NCI-H146 treated with DMSO at 0.1 percent for 48 hours (cell line): ENCODE results near the gene GALNT12.

Experiments
- DNase-seq: peaks from one replicate; lab custom pipeline; 2025; ENCODE audit not compliant: unreplicated experiment; lab: John Stamatoyannopoulos, UW

The GALNT12 gene

DNA sequence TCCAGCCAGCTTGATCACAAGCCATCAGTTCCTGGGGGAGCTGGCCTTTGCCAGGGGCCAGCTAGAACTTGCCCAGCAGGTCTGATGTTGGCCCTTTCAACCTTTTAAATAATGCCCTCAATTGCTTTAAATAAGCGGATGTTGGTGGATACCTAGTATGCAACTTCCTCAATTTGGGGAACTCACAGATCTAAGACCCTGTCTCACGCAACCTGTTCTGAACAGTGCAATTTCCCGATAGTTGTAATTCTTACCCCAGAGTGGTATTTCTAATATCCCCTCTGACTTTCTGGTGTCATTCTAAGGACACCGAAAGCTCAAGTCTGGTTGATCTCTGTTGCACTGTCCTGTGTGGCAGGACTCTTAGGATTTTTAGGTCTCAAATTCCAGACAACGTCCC lies 23.1 kb downstream of the GALNT12 start:
- no peak for DNase-seq

DNA sequence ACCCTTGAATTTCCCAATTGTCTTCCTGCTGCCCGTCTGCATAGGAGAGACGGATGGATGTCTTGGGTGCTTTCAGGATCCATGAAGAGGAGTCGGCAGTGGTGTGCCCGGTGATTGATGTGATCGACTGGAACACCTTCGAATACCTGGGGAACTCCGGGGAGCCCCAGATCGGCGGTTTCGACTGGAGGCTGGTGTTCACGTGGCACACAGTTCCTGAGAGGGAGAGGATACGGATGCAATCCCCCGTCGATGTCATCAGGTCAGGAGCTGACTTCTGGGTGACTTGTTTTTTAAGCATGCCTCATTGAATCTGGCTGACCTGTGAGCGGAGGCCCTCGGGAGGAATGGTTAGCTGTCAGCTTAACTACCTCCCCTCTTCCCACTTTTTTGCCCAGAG lies 24.2 kb downstream of the GALNT12 start:
- no peak for DNase-seq

GRCh38 chr9:98832768-98833089 lies 25.3 kb downstream of the GALNT12 start:
- DNase-seq: no peak

DNA sequence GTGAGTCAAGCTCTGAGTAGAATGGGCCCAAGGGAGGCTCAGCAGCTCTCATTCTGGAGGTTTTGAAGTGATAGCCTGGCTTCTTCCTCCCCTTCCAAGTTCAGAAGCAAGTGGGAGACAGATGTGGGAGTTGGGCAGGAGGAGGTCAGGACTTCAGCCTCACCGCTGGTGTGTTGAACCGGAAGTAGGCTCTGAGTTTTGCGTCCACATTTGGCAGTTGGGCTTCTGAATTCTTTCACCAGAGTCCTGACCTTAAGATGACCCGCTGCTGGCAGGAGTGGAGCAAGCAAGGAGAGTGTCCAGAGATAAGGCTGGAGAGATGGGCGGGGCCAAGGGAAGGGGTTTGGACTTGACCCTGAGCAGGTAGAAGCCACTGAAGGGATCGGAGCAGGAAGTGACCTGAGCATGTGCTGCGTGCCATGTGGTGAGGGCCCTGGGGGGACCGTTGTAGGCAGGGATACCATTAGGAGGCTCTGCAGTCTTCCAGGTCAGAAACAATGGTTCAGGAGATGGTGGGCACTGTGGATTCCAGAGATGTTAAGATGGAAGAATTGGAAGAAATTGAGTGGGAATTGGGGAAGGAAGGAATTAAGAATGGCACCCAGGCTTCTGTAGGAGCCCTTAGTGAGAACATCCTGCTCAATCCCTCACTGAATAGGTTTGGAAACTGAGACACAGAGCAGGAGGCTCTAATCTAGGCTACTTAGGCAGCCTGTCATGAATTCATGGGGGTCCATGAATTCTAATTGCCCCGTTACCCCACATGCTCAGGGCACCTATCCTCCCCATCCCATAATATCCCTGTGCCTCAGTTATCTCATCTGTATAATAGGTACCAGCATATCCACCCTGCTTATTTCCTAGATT lies 25.9 kb downstream of the GALNT12 start:
- no peak for DNase-seq

DNA sequence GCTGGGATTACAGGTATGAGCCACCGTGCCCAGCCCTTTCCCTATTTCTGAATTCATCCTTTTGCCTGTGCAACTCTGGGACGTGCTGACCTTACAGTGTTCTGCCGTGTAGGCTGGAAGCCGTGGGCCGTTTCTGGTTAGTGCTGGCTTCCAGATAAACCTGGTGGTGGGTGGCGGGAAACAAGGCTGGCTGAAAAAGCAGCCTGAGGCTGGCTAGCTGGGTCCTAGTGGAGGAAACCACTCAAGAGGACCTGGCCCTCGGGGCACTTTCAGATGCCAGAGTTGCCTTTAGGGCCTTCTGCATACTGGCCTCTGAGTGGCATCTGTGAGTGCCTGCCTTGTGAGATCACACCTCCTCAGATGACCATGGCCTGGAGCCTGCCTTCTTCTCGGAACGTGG lies 26.9 kb downstream of the GALNT12 start:
- no peak for DNase-seq

GRCh38 chr9:98836206-98836605 lies 28.7 kb downstream of the GALNT12 start:
- DNase-seq: no peak

DNA sequence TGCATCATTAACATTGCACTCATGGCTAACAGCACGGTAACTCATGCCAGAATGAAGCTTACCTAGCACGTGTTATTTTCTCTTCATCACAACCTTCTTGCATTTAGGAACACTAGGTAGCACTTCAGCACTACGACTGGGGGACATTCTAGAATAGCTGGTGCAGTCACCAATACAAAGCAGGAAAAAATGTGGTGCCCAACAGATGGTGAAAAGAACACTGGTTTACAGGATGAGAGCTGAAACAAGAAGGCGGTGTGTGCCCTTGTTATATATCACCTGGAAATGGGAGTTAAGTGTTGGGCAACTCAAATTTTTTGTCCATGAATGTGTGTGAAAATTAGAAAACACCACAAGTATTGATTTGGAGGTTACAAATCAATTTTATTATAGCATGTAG lies 30.0 kb downstream of the GALNT12 start:
- no peak for DNase-seq

DNA sequence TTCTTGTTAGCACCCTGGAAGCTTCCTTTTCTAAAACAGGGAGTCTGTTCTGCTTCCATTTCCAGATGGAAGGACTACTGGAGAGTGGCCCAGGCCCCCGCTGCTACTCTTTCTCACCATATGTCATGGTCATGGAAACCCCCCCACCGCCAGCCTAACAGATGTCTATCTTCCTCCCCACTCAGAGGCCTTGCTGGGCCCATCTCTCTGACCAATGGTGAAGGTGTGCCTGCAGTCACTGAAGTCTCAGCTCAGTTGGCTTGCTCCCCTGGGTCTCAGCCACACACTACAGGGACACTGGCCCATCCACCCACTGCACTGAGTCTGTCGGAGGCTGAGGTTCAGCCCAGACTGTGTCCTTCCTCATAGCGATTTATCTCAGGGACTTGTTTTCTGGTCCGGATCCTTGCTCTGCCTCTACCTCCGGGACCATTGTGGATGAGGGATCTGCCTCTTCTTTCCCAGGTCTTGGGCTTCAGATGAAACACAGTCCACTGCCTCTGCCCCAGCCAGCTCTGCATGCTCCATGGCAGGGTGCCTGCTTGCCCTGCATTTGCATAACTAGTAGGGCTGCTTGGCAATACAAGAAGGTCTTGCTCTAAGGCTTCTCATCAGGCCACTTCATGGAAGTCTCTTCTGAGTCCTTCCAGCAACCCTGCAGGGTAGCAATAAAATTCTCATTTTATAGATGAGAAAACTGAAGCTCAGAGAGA lies 30.8 kb downstream of the GALNT12 start:
- DNase-seq: no peak

DNA sequence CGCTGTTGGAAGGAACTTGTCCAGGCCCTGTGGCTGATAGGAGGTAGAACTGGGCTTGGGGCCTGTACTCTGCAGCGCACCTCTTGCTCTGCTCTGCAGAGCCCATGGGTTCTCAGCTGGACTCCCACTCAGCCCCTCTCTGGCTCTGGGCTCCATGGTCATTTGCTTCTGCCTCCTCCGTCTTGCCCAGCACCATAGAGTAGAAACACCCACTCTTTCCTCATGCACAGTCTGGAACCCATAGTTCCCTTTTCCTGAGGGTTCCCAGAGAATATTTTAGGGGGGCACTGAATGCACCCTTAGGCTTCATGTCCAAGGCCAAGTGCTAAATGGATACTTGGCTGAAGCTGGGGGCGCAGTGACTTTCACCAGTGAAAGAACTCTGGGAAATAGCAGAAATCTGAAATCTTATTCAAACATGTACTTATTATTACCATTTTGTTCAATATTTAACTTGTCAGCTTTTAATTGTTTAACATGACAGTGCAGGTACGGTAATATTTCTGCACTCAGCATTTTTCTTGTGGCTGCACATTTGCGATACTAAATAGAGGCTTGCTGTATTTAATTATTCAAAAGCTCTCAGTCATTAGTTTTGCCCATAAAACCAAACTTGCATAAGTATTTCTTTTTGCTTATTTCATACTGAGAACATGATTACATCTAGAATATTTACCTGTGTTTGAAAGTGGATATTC lies 31.5 kb downstream of the GALNT12 start:
- no peak for DNase-seq

DNA sequence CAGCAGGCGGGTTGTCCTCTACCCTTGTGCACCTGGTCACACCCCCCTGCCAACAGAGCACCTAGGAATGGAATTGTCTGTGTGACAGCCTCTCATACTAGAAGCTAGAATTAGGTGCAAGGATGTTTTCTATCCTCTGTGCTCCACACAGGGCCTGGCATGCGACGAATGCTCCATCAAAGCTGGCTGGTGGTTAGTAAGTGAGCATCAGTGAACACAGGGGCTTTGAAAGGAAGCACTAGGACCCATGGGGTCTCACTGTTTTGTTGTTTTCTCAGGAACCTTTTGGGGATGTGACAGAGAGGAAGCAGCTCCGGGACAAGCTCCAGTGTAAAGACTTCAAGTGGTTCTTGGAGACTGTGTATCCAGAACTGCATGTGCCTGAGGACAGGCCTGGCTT lies 32.3 kb downstream of the GALNT12 start:
- no peak for DNase-seq

GRCh38 chr9:98842510-98842909 lies 35.0 kb downstream of the GALNT12 start:
- DNase-seq: no peak

DNA sequence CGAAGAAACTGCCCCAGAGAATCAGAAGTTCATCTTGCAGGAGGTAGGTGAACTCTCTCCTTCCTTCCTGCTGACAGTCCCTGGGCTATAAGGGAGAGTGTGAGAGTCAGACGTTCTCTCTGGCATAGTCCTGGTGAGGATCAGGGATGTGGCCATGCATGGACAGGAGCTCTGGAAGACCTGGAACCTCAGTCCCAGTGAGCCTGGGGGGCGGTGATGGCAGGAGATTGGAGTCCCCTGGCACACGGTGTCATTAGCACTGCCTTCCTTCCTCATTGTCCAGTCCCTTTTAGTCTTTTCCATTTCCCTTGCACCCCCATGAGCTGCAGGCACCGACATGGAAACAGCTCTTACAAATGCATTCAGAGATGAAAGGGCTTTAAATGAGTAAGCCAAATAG lies 38.6 kb downstream of the GALNT12 start:
- no peak for DNase-seq

GRCh38 chr9:98846879-98847278 lies 39.4 kb downstream of the GALNT12 start:
- DNase-seq: no peak

DNA sequence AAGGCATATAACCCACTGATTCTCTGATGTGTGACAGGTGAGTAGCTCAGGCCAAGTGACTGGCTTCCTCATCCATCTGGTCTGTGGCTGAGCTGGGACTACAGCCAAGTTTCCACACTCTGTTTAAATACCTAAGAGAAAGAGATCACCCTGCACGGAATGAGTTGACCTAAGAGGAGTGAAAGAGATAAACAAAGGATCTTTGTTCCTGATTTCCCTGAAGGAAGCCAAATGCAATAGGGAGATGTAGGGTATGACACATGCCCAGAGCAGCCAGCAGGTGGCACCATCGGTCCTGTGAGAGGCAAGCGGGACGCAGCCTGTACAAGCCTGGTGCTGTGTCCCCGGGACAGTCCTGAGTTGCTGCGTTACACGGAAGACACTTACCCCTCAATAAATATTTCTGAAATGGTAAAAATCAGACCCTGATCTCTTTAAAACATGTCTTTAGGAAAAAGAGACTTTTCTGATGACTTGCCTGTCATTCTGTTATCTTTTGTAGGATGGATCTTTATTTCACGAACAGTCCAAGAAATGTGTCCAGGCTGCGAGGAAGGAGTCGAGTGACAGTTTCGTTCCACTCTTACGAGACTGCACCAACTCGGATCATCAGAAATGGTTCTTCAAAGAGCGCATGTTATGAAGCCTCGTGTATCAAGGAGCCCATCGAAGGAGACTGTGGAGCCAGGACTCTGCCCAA lies 41.1 kb downstream of the GALNT12 start:
- DNase-seq: peak; percentile 65

DNA sequence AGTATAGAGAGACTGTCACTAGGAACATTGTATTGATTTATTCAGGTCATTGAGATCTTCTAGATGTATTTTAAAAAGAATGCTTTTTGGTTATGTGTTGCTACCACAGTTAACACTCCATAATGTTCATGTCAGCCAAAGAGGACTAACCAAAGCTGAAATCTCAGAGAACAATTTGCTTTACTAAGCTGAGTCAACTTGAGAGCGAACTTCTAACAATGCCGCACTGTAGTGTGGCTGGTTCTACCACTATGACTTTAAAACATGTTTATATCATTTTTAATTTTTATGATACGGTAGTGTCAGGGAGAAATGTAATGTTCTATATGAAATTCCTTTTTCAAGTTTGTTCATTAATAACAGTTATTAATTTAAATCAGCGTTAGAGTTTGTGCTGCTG lies 42.1 kb downstream of the GALNT12 start:
- no peak for DNase-seq

DNA sequence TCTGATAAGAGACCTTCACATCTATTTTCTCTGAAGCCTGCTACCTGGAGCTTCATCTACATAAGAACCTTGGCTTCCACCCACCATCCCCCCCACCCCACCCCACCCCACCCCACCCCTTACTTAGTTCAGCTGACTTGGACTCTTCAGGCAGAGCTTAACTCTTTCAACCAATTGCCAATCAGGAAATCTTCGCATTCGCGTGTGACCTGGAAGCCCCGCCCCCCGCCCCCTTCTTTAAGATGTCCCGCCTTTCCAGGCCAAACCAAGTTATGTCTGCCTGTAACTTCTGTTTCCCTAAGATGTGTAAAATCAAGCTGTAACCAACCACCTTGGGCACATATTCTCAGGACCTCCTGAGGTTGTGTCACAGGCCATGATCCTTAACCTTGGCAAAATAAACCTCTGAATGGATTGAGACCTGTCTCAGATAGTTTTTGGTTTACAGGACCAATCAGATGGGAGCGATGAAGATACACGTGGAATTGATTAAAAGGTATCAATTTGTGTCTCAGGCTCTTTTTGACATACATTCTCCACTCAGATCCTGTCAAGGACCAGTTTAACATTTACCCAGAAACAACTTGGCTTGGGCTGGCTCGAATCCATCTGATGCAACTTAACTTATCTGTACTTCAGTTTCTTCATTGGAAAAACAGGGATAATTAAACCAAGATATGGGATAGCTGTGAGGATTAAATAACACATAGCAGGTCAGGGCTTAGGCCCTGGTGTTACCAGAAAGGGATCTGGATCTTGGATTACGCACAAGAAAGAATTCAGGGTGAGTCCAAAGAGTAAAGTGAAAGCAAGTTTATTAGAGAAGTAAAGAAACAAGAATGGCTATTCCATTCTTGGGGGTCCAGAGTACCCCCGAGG lies 43.6 kb downstream of the GALNT12 start:
- DNase-seq: no peak

DNA sequence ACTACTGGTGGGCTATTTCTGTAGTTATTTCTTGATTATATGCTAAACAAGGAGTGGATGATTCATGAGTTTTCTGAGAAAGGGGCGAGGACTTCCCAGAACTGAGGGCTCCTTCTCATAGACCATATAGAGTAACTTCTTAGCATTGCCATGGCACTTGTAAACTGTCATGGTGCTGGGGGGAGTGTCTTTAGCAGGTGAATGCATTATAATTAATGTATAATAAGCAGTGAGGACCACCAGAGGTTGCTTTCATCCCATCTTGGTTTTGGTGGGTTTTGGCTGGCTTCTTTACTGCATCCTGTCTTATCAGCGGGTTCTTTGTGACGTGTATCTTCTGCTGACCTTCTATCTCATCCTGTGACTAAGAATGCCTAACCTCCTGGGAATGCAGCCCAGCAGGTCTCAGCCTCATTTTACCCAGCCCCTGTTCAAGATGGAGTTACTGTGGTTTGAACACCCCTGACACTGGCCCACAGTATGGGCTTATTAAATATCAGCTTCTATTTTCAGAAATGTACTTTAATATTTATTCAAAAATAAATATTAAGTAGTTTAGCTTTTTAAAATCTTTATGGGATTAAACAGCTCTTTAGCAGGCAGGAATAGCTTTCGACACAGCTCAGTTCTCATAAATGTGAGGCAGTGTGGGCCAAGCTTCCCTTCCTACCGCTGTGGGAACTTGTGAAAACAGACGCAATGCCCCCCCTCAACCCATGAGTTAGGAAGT lies 44.4 kb downstream of the GALNT12 start:
- DNase-seq: no peak

DNA sequence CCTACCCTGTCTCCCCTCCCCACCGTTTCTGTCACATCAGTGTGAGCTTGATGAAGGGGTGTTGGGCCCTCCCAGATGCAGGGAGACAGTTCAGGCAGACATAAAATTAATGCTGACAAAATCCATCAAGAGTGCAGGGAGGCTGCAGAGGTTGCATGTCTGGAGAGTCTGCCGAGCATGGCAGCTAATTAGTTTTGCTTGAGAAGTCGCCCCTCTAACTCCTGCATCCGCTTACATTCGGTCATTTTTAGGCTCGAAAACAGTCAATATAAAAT lies 44.9 kb downstream of the GALNT12 start:
- no peak for DNase-seq

GRCh38 chr9:98852961-98853360 lies 45.5 kb downstream of the GALNT12 start:
- DNase-seq: no peak

DNA sequence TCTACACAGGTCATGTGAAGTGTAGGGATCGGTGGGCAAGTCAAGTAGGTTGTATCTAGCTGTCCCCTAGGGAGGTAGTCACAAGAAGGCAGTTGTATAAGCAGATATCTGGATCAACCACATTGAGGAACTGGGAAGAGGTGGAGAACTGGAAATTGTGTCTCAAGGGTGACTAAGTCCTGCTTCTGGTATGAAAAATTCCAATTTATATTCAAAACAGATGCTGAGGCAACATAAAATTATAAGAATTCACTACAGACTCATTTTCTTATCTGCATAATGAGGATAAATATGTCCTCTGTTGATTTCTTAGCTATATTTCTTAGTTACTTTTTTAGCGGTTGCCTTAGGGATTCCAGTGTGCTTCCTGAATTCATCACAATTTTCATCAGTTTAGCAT lies 46.8 kb downstream of the GALNT12 start:
- no peak for DNase-seq
